ENCODE results near the gene PIF1.
"Not testable (repeated sequence)": the region's sequence is repeated elsewhere in the genome, so short reads cannot be mapped to it uniquely, and the experiment has no call there.

PIF1 gene

DNA sequence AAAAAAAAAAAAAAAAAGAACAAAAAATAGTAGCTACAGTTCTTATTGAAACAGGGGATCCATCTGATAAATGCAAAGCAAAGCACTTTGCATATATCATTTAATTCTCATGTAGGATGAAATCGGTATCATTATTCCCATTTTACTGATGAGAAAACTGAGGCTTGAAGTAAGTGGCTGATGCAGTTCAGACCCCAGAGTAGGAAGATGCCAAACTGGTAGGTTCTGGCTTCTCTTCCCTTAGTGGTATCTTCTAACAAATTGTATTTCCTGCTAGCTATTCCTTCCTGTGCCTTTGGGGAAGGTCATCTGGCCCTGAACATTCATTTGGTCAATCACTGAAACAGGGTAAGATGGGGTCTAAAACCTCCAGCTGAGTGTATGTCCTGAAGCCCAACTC, 21.9 kb downstream of the PIF1 start:
- no peak overlapping the region for H3K27ac ChIP-seq
- TF ChIP-seq CTCF (IDR thresholded peaks at IDR 0.05) = no peak
- no peak for TF ChIP-seq ZFX (IDR thresholded peaks at IDR 0.05; ENCODE audit: borderline replicate concordance)

DNA sequence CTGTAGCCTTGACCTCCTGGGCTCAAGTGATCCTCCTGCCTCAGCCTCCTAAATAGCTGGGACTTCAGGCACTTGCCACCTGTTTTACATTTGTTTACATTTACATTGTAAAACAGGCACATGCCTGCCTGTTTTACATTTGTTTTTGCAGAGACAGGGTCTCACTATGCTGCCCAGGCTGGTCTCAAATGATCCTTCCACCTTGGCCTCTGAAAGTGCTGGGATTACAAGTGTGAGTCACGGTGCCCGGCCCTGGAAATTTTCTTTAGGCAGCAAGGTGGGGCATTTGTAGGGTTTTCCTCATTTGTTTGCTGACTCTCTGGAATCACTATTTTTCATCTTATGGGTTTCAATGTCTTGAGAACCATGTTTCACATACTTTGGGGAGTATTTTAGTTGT, 25.0 kb downstream of the PIF1 start:
- H3K27ac ChIP-seq = no peak overlapping the region
- TF ChIP-seq ZFX (IDR thresholded peaks at IDR 0.05; ENCODE audit: borderline replicate concordance) (no peak), CTCF (IDR thresholded peaks at IDR 0.05) (no peak)

DNA sequence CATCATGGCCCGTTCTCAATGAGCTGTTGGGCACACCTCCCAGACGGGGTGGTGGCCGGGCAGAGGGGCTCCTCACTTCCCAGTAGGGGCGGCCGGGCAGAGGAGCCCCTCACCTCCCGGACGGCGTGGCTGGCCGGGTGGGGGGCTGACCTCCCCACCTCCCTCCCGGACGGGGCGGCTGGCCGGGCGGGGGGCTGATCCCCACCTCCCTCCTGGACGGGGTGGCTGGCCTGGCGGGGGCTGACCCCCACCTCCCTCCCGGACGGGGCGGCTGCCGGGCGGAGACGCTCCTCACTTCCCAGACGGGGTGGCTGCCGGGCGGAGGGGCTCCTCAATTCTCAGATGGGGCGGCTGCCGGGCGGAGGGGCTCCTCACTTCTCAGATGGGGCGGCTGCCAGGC, 26.5 kb downstream of the PIF1 start:
- not testable (repeated sequence) for H3K27ac ChIP-seq

DNA sequence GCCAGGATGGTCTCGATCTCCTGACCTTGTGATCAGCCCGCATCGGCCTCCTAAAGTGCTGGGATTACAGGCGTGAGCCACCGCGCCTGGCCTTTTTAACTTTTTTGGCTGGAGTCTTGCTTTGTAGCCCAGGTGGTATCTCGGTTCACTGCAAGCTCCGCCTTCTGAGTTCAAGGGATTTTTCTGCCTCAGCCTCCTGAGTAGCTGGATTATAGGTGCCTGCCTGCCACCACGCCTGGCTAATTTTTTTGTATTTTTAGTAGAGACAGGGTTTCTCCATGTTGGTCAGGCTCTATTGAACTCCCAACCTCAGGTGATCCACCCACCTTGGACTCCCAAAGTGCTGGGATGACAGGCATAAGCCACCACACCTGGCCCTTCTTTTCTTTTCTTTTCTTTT, 29.5 kb downstream of the PIF1 start:
- not testable (repeated sequence) for H3K27ac ChIP-seq

GRCh38 chr15:64795299-64795698, 30.1 kb downstream of the PIF1 start:
- H3K27ac ChIP-seq = not testable (repeated sequence)

- TF ChIP-seq ZFX (IDR thresholded peaks at IDR 0.05; ENCODE audit: borderline replicate concordance) (no peak), CTCF (IDR thresholded peaks at IDR 0.05) (no peak)
- no peak overlapping the region for H3K27ac ChIP-seq
These were observed 33.2 kb downstream of the PIF1 start for GRCh38 chr15:64792282-64792681.

- no peak for TF ChIP-seq CTCF (IDR thresholded peaks at IDR 0.05)
- no peak for TF ChIP-seq ZFX (IDR thresholded peaks at IDR 0.05; ENCODE audit: borderline replicate concordance)
- H3K27ac ChIP-seq = no peak overlapping the region
These were observed 34.0 kb downstream of the PIF1 start for GRCh38 chr15:64791401-64791800.

DNA sequence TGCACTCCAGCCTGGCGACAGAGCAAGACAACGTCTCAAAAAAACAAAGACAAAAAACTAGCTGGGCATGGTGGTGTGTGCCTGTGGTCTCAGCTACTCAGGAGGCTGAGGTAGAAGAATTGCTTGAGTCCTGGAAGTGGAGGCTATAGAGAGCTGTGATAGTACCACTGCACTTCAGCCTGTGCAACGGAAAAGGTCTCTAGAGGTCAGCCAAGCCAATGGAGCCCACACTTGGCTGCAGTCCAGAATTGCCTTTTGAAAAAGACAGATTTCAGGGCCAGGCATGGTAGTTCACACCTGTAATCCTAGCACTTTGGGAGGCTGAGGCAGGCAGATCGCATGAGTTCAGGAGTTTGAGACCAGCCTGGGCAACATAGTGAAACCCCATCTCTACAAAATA, 41.7 kb downstream of the PIF1 start:
- TF ChIP-seq ZFX (IDR thresholded peaks at IDR 0.05; ENCODE audit: borderline replicate concordance) (no peak), CTCF (IDR thresholded peaks at IDR 0.05) (no peak)
- no peak overlapping the region for H3K27ac ChIP-seq

DNA sequence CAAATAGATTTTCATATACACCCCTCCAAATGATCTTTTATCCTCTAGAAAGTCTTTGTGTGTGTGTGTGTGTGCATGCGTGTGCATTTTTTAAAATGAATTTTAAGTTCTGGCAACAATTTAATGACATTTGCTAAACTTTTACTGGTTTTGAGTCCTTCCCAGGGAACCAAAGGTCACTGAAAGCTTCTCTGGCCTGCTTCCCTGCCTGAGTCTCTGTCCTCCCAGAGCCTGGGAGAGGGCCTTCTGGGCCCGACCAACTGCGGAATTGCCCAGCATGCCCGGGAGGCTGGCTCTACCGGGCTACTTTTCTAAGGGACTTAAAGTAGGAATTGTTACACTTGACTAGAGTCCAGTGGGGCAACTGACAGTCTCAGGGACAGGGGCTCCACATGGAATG, 42.7 kb downstream of the PIF1 start:
- TF ChIP-seq ZFX (IDR thresholded peaks at IDR 0.05; ENCODE audit: borderline replicate concordance) (no peak), CTCF (IDR thresholded peaks at IDR 0.05) (no peak)
- H3K27ac ChIP-seq = no peak overlapping the region

Measured in 22Rv1 (cell line).